Stomach (tissue), 4 donors: ENCODE measurements around the gene ZNF132.

ENCODE experiments used
- EP300 ChIP-seq: sonication (generic); formaldehyde crosslinking; IDR thresholded peaks from one replicate; pipeline ENCODE4 v1.6.1; 2017; ENCODE audit warnings: antibody characterized with exemption
- POLR2A ChIP-seq, 4 donors: fragments of 450-650 bp; IDR thresholded peaks; one replicate each; pipeline ENCODE4 v1.6.1; 2016; ENCODE audit warnings: antibody characterized with exemption in 4 of 4, control low read depth in 2 of 4, mild to moderate bottlenecking in 1 of 4, moderate library complexity in 1 of 4
- TF ChIP-seq, protein P1 (sequence below), 7 experiments: fragments of 450-650 bp in 4 of 7; fragments of 200-600 bp in 3 of 7; sonication (generic) in 3 of 7; IDR thresholded peaks; one replicate each; pipeline ENCODE4 v1.5.1; 2016 to 2019; ENCODE audit warnings: antibody characterized with exemption in 7 of 7, control low read depth in 2 of 7, mild to moderate bottlenecking in 1 of 7

DNA sequence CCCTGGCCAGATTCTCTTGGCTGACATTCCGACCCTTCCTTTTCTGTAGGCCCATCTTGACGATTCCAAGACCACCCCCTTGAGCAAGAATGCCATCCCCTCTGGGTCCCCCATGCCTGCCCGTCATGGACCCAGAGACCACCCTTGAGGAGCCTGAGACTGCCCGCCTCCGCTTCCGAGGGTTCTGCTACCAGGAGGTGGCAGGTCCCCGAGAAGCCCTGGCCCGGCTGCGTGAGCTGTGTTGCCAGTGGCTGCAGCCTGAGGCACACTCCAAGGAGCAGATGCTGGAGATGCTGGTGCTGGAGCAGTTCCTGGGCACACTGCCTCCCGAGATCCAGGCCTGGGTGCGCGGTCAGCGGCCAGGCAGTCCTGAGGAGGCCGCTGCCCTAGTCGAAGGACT lies 37.2 kb upstream of the ZNF132 start:
- TF ChIP-seq, protein P1, sequence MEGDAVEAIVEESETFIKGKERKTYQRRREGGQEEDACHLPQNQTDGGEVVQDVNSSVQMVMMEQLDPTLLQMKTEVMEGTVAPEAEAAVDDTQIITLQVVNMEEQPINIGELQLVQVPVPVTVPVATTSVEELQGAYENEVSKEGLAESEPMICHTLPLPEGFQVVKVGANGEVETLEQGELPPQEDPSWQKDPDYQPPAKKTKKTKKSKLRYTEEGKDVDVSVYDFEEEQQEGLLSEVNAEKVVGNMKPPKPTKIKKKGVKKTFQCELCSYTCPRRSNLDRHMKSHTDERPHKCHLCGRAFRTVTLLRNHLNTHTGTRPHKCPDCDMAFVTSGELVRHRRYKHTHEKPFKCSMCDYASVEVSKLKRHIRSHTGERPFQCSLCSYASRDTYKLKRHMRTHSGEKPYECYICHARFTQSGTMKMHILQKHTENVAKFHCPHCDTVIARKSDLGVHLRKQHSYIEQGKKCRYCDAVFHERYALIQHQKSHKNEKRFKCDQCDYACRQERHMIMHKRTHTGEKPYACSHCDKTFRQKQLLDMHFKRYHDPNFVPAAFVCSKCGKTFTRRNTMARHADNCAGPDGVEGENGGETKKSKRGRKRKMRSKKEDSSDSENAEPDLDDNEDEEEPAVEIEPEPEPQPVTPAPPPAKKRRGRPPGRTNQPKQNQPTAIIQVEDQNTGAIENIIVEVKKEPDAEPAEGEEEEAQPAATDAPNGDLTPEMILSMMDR (IDR thresholded peaks at IDR 0.05), result no peak
- TF ChIP-seq EP300, result no peak
- TF ChIP-seq POLR2A (IDR thresholded peaks at IDR 0.05), result no peak
